Small intestine (tissue), 7 donors: Measurements from ENCODE around the gene TTC31. TPM values are rescaled to one million over a fixed set of nuclear protein-coding genes. Genes with fewer than 3 reads are reported as not detected.

Experiments used
- DNase-seq, 2 donors: peaks; one replicate each; pipeline versions ENCODE4 v3.0.0 to v3.0.0-alpha.2; 2013
- FAIRE-seq: peaks from 2 replicates; lab custom pipeline; 2012; peaks lifted over from hg19 to GRCh38; lab: Jason Lieb, UNC
- H3K27ac ChIP-seq, 3 donors: one replicate each; pipeline ENCODE4 v1.5.1; 2013; ENCODE audit warnings: low read length in 2 of 3, mild to moderate bottlenecking in 2 of 3, control low read depth in 1 of 3, inconsistent platforms in 1 of 3, low read depth in 1 of 3, moderate library complexity in 1 of 3
- H3K27me3 ChIP-seq, 3 donors: one replicate each; pipeline ENCODE4 v1.6.1; 2013; ENCODE audit warnings: low read length in 3 of 3, inconsistent platforms in 1 of 3; ENCODE audit not compliant: control insufficient read depth in 3 of 3, insufficient read depth in 3 of 3
- H3K36me3 ChIP-seq, 3 donors: one replicate each; pipeline ENCODE4 v1.6.1; 2013; ENCODE audit warnings: low read length in 3 of 3, inconsistent platforms in 1 of 3, low read depth in 1 of 3, mild to moderate bottlenecking in 1 of 3, moderate library complexity in 1 of 3; ENCODE audit not compliant: control insufficient read depth in 3 of 3, insufficient read depth in 2 of 3
- H3K4me1 ChIP-seq, 3 donors: one replicate each; pipeline ENCODE4 v1.6.1; 2013; ENCODE audit warnings: low read length in 2 of 3, inconsistent platforms in 1 of 3, low read depth in 1 of 3, mild to moderate bottlenecking in 1 of 3, moderate library complexity in 1 of 3; ENCODE audit not compliant: control insufficient read depth in 3 of 3, insufficient read depth in 2 of 3
- H3K4me3 ChIP-seq, 3 donors: one replicate each; pipeline ENCODE4 v1.5.1; 2013; ENCODE audit warnings: low read length in 3 of 3, control low read depth in 1 of 3, inconsistent platforms in 1 of 3, low read depth in 1 of 3, mild to moderate bottlenecking in 1 of 3, moderate library complexity in 1 of 3
- H3K9me3 ChIP-seq, 2 donors: one replicate each; pipeline ENCODE4 v1.6.1; 2013; ENCODE audit warnings: low read depth in 1 of 2, low read length in 1 of 2; ENCODE audit not compliant: control insufficient read depth in 2 of 2, insufficient read depth in 1 of 2
- WGBS, 3 donors: extraction: QIAGEN DNeasy Blood & Tissue Kit; methylation state at CpG; one replicate each; pipeline ENCODE4 v1.1.7; 2013; 5-methylcytosine and 5-hydroxymethylcytosine counted together
- polyA plus RNA-seq, 4 donors: library from polyadenylated mRNA; stranded (reverse) in 3 of 4; unstranded in 1 of 4; fragments of 200-250 nt in 3 of 4; fragments of 120-200 nt in 1 of 4; gene quantifications; one replicate each; pipeline versions ENCODE4 v1.2.1 to v1.2.3, GENCODE V29; 2013
- donor health status: healthy with polysubstance abuse.
- donor health status: control.
- donor health status: control.
- donor health status: Bipolar disorder and iron deficiency.
- donor health status: healthy.

TTC31 gene
- polyA plus RNA-seq, 4 donors: 20.1 to 51.0 (median 27.1) TPM

GRCh38 chr2:74533464-74533863, 50.6 kb downstream of the TTC31 start:
- Histone ChIP-seq H3K27me3 (peaks cover 0 to 24% (median 0%) of the 10 kb centered on the region in 3 donors), H3K4me1 (peaks cover 0 to 8% (median 3%) of the 10 kb centered on the region in 3 donors), H3K4me3 (no peak overlapping the region), H3K36me3 (peaks cover 0 to 17% (median 0%) of the 10 kb centered on the region in 3 donors), H3K27ac (no peak overlapping the region), H3K9me3 (no peaks in the 10 kb centered on the region)
- 84 to 85% (median 84%) methylated on average over 4 of the region's 4 CpGs for WGBS, 3 donors
- FAIRE-seq (no peak), DNase-seq (no peak)

GRCh38 chr2:74534411-74534810, 51.5 kb downstream of the TTC31 start:
- Histone ChIP-seq H3K9me3 (no peaks in the 10 kb centered on the region), H3K27me3 (peaks cover 0 to 32% (median 0%) of the 10 kb centered on the region in 3 donors), H3K4me1 (peaks cover 0 to 6% (median 0%) of the 10 kb centered on the region in 3 donors), H3K36me3 (peaks cover 0 to 15% (median 0%) of the 10 kb centered on the region in 3 donors), H3K4me3 (no peak overlapping the region), H3K27ac (no peak overlapping the region)
- FAIRE-seq: no peak
- DNase-seq: no peak
- 75 to 80% (median 78%) methylated on average over 12 of the region's 12 CpGs for WGBS, 3 donors

GRCh38 chr2:74535440-74535965, 52.6 kb downstream of the TTC31 start:
- Histone ChIP-seq H3K27ac (no peak overlapping the region), H3K4me3 (no peak overlapping the region), H3K27me3 (peaks cover 0 to 38% (median 0%) of the 10 kb centered on the region in 3 donors), H3K36me3 (peaks cover 0 to 15% (median 0%) of the 10 kb centered on the region in 3 donors), H3K4me1 (peaks cover 0 to 5% (median 0%) of the 10 kb centered on the region in 3 donors), H3K9me3 (no peaks in the 10 kb centered on the region)
- 83 to 93% (median 90%) methylated on average over 10 of the region's 10 CpGs for WGBS, 3 donors
- DNase-seq (no peak), FAIRE-seq (no peak)

GRCh38 chr2:74536166-74536950, 53.5 kb downstream of the TTC31 start:
- Histone ChIP-seq H3K9me3 (no peaks in the 10 kb centered on the region), H3K4me1 (no peaks in the 10 kb centered on the region), H3K4me3 (no peak overlapping the region), H3K27ac (no peak overlapping the region), H3K36me3 (peaks cover 0 to 15% (median 0%) of the 10 kb centered on the region in 3 donors), H3K27me3 (peaks cover 0 to 38% (median 0%) of the 10 kb centered on the region in 3 donors)
- FAIRE-seq: no peak
- DNase-seq: no peak
- WGBS, 3 donors: 78 to 87% (median 79%) methylated on average over 23 of the region's 23 CpGs

- no peak for FAIRE-seq
- 70 to 75% (median 72%) methylated on average over 4 of the region's 4 CpGs for WGBS, 3 donors
- Histone ChIP-seq H3K4me1 (no peaks in the 10 kb centered on the region), H3K27ac (no peak overlapping the region), H3K9me3 (no peaks in the 10 kb centered on the region), H3K27me3 (peaks cover 0 to 38% (median 0%) of the 10 kb centered on the region in 3 donors), H3K4me3 (no peak overlapping the region), H3K36me3 (peaks cover 0 to 15% (median 0%) of the 10 kb centered on the region in 3 donors)
- DNase-seq: no peak
Measured at GRCh38 chr2:74537140-74537539, 54.3 kb downstream of the TTC31 start.

GRCh38 chr2:74538881-74539339, 56.0 kb downstream of the TTC31 start:
- Histone ChIP-seq H3K27me3 (peaks cover 0 to 38% (median 0%) of the 10 kb centered on the region in 3 donors), H3K9me3 (no peaks in the 10 kb centered on the region), H3K4me3 (no peak overlapping the region), H3K4me1 (no peaks in the 10 kb centered on the region), H3K36me3 (peaks cover 0 to 1% (median 0%) of the 10 kb centered on the region in 3 donors), H3K27ac (no peak overlapping the region)
- no peak for DNase-seq
- WGBS, 3 donors: 57 to 80% (median 67%) methylated on average over 7 of the region's 7 CpGs
- no peak for FAIRE-seq

- Histone ChIP-seq H3K4me1 (no peaks in the 10 kb centered on the region), H3K27ac (no peak overlapping the region), H3K9me3 (no peaks in the 10 kb centered on the region), H3K36me3 (no peaks in the 10 kb centered on the region), H3K27me3 (peaks cover 0 to 38% (median 0%) of the 10 kb centered on the region in 3 donors), H3K4me3 (no peak overlapping the region)
- FAIRE-seq (no peak), DNase-seq (no peak)
- 71 to 89% (median 83%) methylated on average over 5 of the region's 5 CpGs for WGBS, 3 donors
Measured at GRCh38 chr2:74540291-74540690, 57.4 kb downstream of the TTC31 start.

GRCh38 chr2:74542978-74543377, 60.1 kb downstream of the TTC31 start:
- H3K36me3 ChIP-seq: no peaks in the 10 kb centered on the region
- H3K27me3 ChIP-seq: peaks cover 0 to 23% (median 0%) of the 10 kb centered on the region in 3 donors
- no peaks in the 10 kb centered on the region for H3K9me3 ChIP-seq
- H3K4me1 ChIP-seq: no peaks in the 10 kb centered on the region
- WGBS, 3 donors: 80 to 100% (median 86%) methylated on average over 1 of the region's 1 CpG
- H3K27ac ChIP-seq: no peak overlapping the region
- no peak overlapping the region for H3K4me3 ChIP-seq
- no peak for DNase-seq
- FAIRE-seq: no peak
